ENCODE measurements around the gene HLA-DPA1.
"Not testable (repeated sequence)": the region's sequence is repeated elsewhere in the genome, so short reads cannot be mapped to it uniquely, and the experiment has no call there.

The HLA-DPA1 gene

DNA sequence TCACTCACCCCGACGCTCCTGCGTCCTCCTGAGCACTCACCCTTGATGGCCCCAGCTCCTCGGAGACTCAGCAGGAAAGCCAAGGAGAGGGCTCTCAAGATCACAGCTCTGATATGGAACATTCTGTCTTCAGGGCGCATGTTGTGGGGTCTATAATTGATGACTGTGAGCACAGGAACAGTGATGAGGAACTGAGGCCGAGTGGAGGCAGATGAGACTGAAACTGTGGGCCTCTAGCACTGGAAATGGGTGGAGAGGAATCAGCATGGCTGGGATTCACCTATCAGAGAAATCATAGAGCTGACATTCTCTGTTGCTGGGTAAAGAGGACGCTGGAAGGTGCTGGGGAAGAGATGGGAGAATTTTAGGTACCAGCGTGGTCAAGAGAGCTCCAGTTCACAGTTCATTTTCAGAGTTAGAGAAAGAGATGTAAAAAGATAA lies at the start of gene HLA-DPA1:
Gene HLA-DPA1 (minus strand): TSS at position 219 of the 441 bp plus-strand sequence.
- DNase-seq: peak; percentile 77

GRCh38 chr6:33123181-33123580 lies 49.7 kb upstream of the HLA-DPA1 start:
- no peak for DNase-seq

- DNase-seq: no peak
Observed at GRCh38 chr6:33120001-33120400, 46.6 kb upstream of the HLA-DPA1 start.

DNA sequence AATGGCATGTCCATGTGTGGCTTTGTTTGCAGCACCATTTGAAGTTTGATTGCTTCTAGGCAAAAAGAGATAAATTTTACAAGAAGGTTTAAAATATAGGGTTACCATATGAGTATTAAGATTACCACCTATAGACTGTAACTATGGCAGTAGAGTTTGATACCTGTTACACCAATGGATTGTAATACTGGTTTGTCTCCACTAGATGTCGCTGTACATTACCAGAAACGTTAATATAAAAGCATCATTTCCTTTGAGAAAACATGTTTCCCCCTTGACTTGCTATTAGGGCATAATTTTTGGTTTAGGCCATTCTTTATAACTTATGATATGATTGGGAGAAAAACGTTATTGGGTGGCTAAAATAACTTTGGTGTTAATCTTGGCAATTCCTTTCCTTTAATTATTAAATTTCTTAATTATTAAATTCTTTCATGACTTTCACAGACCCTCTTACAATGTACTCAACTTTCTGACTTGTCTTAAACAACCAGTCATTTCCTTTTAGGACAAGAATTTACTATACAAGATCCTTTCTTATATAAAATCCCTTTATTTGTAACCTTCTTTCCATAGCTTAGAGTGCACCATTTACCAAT lies 45.2 kb upstream of the HLA-DPA1 start:
- DNase-seq: no peak

DNA sequence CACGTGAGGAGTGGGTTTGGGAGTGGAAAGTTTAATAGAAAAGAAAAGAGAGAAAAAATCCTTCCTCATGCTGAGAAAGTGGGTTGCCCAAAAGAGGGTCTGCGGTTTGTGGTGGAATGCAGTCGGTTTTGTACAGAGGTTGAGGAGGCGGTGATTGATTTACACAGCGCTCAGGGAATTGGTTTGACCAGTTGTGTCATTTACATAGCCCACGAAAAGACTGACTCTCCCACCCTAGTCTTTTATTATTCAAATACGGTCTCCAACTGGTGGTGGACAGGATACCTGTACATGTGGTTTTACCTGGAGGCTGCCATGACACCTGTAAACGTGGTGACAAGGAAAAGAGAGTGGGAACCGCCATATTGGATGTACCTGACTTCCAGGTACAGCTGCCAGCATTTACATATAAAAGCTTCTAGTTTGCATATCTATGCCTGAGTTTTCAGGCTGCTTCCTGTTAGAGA lies 44.4 kb upstream of the HLA-DPA1 start:
- no peak for DNase-seq

GRCh38 chr6:33116841-33117711 lies 43.6 kb upstream of the HLA-DPA1 start:
- DNase-seq: no peak

GRCh38 chr6:33116417-33116816 lies 43.0 kb upstream of the HLA-DPA1 start:
- DNase-seq: no peak

- no peak for DNase-seq
Observed at GRCh38 chr6:33114406-33114805, 41.0 kb upstream of the HLA-DPA1 start.

GRCh38 chr6:33113755-33114154 lies 40.3 kb upstream of the HLA-DPA1 start:
- DNase-seq: no peak

DNA sequence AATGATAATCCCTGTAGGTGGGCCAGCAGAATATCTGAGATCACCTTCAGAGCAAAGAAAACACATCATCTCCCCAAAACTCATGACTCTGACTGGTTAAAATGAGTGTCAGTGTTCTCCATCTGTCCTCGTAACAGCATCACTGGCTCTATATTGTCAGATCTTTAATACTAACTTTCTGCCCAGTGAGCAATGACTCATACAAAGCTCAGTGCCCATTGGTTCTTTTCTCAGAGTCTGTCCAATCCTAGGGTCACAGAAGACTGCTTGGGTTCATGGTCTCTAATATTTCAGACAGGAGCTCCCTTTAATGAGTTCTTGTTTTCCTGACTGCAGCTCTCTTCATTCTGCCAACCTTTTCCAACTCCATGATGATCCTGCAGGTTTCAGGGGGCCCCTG lies 38.7 kb upstream of the HLA-DPA1 start:
- peak; percentile 39 for DNase-seq

GRCh38 chr6:33108307-33108706 lies 34.9 kb upstream of the HLA-DPA1 start:
- DNase-seq: no peak

DNA sequence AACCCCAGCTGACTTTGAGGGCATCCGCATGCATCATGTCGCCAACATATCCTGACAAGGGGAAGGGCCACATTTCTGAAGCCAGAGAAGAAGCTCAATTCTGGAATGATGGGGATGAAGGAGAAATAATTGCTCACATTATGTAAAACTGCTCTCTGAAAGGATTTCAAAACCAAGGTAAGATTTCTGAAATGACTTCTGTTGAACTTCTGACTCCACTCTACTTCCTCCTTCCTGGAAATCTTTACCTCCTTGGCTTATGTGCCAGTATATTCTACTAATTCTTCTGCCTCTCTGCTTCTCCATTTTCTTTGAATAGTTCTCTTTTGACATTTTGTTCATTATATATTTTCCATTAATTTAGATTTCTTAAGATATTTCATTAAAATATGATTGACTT lies 34.2 kb upstream of the HLA-DPA1 start:
- DNase-seq: no peak

DNA sequence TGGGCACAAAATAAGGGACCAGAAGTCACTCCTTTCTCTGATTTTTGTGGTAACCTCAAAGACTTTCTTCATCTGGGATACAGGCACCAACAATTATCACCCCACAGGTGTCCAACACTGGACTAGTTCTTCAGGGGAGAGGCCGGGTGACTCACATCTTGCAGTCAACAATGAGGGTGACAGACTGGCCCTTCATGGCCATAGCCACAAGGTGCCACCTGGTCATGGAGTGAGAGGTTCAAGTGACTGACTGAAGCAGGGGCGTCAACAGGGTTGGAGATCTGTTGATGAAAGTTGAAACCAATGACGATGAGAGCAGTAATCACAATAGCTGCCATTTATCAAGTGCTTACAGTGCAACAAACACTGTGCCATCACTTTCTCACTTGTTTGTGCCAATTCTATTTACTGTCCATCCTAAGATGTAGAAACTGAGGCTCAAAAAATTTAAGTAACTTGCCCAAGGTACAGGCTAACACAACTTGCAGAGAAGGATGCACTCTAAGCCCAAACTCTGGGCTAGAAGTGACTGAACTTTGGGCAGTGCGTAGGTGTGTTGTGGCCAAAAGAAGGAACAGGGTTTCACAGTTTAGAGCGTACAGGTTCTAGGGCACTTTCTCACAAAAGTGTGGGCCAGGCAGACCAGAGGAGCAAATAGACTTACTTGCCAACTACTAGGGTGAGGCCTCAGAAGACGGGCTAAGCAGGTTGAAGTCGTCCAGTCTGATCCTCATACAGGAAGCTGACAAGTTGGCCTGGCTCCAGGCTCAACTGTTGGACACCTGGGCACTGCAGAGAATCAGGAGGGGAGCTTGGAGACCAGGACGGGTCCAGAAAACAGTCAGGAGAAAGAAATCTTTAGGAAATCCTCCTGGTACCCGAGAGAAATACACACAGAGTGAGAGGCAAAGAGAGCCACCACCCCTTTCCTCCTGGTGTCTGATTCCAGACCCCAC lies 32.7 kb upstream of the HLA-DPA1 start:
- no peak for DNase-seq

DNA sequence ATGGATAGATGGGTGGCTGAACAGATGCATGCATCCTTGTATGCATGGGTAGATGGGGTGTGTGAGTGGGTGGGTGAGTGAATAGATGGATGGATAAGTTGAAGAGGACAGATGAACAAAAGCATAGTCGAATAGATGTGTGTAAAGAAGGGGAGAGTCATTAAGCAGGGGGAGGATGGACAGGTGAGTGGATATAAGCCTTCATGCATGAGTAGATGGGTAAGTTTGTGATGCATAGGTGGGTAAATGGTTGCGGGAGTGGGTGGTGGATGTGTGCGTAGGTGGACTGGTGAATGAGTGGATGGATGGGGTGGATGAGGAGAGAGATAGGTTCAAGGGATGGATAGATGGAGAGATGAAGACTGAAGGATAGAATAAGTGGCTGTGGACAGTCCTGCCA lies 31.9 kb upstream of the HLA-DPA1 start:
- DNase-seq: no peak

- DNase-seq: no peak
Observed at GRCh38 chr6:33104887-33105286, 31.4 kb upstream of the HLA-DPA1 start.

DNA sequence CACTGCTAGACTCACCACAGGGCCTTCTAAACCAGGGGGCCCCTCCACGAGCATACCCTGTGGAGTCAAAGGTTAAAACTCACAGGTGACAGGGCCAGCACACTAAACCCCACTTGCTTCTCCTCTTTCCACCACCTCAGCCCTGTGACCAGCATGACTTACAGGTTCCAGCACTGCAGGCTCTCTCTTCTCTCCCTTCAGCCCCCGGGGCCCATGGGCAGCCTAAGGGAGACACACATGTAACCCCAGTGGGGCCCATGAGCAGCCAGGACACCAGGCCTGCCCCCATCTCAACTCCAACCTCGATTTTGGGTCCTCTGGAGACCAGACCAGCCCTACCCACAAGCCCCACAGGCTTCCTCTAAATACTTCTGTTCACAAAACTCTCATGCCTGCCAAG lies 30.3 kb upstream of the HLA-DPA1 start:
- no peak for DNase-seq

DNA sequence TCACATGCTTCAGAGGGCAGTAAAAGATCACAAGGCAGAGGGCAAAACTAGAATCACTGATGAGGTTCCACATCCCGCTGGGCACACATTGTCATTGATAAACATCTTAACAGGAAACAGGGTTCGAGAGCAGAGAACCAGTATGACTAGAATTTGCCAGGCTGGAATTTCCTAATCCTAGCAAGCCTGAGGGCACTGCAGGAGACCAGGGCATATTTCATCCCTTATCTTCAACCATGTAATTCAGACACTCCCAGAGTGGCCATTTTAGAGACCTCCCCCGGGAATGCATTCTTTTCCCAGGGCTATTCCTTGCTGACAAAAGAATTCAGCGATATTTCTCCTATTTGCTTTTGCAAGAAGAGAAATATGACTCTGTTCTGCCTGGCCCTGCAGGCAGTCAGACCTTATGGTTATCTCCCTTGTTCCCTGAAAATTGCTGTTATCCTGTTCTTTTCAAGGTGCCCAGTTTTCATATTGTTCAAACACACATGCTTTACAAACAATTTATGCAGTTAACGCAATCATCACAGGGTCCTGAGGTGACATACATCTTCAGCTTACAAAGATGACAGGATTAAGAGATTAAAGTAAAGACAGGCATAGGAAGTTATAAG lies 27.8 kb upstream of the HLA-DPA1 start:
- DNase-seq: not testable (repeated sequence)

DNA sequence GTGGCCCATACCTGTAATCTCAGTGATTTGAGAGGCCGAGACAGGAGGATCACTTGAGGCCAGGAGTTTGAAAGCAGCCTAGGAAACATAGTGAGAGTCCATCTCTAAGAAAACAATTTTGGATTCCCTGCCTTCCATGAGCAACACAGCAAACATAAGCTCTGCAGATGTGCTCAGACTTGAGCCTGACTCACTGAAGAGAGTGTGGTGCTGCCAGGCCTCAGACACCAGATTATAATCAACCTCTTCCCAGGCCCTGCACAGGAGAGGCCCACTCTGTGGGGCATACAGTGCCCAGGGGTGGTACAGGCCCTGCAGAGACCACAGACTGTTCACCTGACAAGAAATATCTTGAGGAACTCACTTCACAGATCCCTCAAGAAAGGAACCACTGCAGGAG lies 22.2 kb upstream of the HLA-DPA1 start:
- DNase-seq: no peak

DNA sequence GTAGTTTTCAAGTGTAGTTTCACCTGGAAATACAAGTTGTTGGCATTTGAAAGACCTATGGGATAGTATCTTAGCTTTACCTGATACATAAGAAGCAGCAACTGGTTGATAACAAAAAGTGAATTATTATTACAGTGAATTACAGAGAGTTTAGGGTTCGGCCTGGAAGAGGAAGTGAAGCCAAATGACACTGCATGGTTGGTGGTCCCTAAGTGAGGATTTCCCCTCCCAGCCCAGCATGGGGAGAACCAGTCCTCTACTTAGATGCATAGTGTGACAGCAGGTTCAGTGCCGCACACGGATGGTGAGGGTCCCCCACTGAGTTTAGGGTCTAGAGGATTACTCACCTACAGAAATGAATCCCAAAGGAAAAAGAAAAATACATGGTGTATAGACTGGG lies 20.4 kb upstream of the HLA-DPA1 start:
- DNase-seq: no peak

GRCh38 chr6:33092385-33092784 lies 18.9 kb upstream of the HLA-DPA1 start:
- DNase-seq: no peak

DNA sequence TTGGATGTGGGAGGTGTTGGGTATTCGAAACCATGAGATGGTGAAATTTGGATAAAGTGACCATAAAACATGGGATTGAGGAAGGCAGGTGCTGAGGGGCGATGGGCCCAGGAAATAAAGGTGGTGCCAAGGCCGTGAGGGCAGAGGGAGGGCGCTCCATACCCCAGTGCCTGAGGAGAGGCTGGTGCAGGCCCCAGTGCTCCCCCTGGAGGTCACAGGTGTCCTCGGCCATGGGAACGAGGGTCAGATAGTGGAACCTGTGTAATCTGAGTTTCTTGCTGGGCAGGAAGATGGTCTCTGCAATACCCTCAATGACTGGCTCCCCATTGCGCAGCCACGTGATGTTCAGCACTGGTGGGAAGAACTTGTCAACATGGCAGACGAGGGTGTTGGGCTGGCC lies 18.5 kb upstream of the HLA-DPA1 start:
- DNase-seq: no peak

- DNase-seq: no peak
Observed at GRCh38 chr6:33088931-33089620, 15.6 kb upstream of the HLA-DPA1 start.

Measured in GDM1 (cell line).